ENCODE data around the gene KRTAP12-3.
"Not testable (repeated sequence)": the region's sequence is repeated elsewhere in the genome, so short reads cannot be mapped to it uniquely, and the experiment has no call there.

Gene KRTAP12-3

GRCh38 chr21:44627831-44628233, 29.9 kb upstream of the KRTAP12-3 start:
- not testable (repeated sequence) for DNase-seq

- DNase-seq, result no peak
These were observed 28.9 kb upstream of the KRTAP12-3 start for GRCh38 chr21:44628707-44629391.

GRCh38 chr21:44630440-44630839, 27.3 kb upstream of the KRTAP12-3 start:
- no peak for DNase-seq

- no peak for DNase-seq
These were observed 25.7 kb upstream of the KRTAP12-3 start for GRCh38 chr21:44632067-44632466.

- DNase-seq, result no peak
These were observed 21.3 kb upstream of the KRTAP12-3 start for GRCh38 chr21:44636209-44637017.

GRCh38 chr21:44637018-44637850, 20.5 kb upstream of the KRTAP12-3 start, which contains the start of gene KRTAP10-10:
KRTAP10-10 (plus strand) TSS chr21:44637356; CDS start chr21:44637418, 62 bp downstream.
- no peak for DNase-seq

GRCh38 chr21:44637851-44638348, 19.8 kb upstream of the KRTAP12-3 start:
- DNase-seq, result peak; percentile 20

- not testable (repeated sequence) for DNase-seq
These were observed 19.0 kb upstream of the KRTAP12-3 start for GRCh38 chr21:44638506-44639330.

- DNase-seq, result no peak
These were observed 18.4 kb upstream of the KRTAP12-3 start for GRCh38 chr21:44639331-44639655.

- DNase-seq, result no peak
These were observed 17.0 kb upstream of the KRTAP12-3 start for GRCh38 chr21:44640761-44641160.

- DNase-seq, result no peak
These were observed 13.9 kb upstream of the KRTAP12-3 start for GRCh38 chr21:44643741-44644310.

GRCh38 chr21:44644878-44645277, 12.9 kb upstream of the KRTAP12-3 start:
- no peak for DNase-seq

GRCh38 chr21:44646366-44647221, 11.1 kb upstream of the KRTAP12-3 start, which contains the start of gene KRTAP10-11:
KRTAP10-11 (plus strand) TSS chr21:44646414; CDS start chr21:44646459, 45 bp downstream.
- not testable (repeated sequence) for DNase-seq

- no peak for DNase-seq
These were observed 10.5 kb upstream of the KRTAP12-3 start for GRCh38 chr21:44647222-44647552.

GRCh38 chr21:44648557-44649311, 9.0 kb upstream of the KRTAP12-3 start:
- DNase-seq, result no peak

GRCh38 chr21:44649521-44650100, 8.1 kb upstream of the KRTAP12-3 start:
- no peak for DNase-seq

GRCh38 chr21:44650265-44650972, 7.3 kb upstream of the KRTAP12-3 start:
- DNase-seq, result no peak

GRCh38 chr21:44650973-44651675, 6.6 kb upstream of the KRTAP12-3 start:
- DNase-seq, result no peak
